Cardiac fibroblast (primary cell): ENCODE results near the gene EIF4A2.
"Not testable (repeated sequence)": the region's sequence is repeated elsewhere in the genome, so short reads cannot be mapped to it uniquely, and the experiment has no call there.

ENCODE experiments used
- DNase-seq, 2 donors: peaks; one replicate each; pipeline versions ENCODE4 v3.0.0 to v3.0.0-alpha.2; 2010; ENCODE audit warnings: low read depth in 2 of 2
- H3K4me3 ChIP-seq, 2 donors: replicated peaks in 1 of 2; 1 replicate in 1 of 2; 2 replicates in 1 of 2; pipeline ENCODE4 v1.5.1; 2011; ENCODE audit warnings: low read depth in 2 of 2, low read length in 2 of 2, mild to moderate bottlenecking in 2 of 2, moderate library complexity in 1 of 2
- TF ChIP-seq, protein P1 (sequence below): IDR thresholded peaks from one replicate; pipeline ENCODE4 v1.5.1; 2011; ENCODE audit warnings: low read depth, mild to moderate bottlenecking, low read length, inconsistent platforms

EIF4A2 gene

DNA sequence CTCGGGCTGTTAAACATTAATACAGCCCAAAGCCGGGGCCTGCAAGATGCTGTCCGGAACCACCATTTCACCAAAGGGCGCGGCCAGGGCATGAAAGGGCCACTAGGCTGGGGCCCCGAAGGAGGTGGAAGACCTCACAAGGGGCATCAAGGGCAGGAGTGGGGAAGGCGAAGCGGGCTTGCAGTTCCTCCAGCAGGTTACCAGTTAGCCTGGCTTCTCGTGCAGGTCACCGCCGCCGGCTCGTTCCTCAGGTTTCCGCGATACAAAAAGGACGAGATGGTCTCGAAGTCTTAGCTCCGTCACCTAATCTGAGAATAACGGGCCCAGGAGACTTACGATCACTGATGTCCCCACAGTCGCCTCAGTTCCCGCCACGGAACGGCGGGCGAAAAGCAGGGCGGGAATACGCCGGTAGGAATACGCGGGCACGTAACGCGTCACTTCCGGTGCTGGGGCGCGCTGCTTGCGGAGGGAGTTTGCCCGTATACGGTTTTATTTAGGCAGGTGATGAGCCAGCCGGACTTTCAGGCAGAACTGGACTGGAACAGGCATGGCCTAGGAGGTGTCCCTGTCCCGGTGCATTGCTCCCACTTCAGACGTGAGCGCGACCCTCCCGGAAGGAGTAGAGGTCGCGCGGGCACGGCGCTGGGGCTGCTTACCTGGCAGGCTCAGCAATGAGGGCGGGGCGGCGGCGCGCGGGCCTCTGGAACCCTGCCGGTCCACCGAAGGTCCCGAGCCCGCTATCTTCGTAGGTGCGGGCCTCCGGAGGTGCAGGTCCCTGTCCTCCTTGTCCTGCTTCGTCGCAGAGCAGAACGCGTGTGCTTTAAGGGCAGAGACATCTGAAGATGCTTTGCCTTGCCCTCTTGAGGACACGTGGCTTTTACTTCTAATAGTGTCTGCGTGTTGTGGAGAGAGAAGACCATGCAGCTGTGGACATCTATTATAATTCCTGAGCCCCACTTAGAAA lies 23.0 kb downstream of the EIF4A2 start, which contains the start of gene RFC4:
Gene RFC4 (minus strand): TSS at position 394 of the 967 bp plus-strand sequence. CDS start 1,769 bp downstream, outside the sequence.
- DNase-seq: peak; percentile 65 to 69
- TF ChIP-seq, protein P1, sequence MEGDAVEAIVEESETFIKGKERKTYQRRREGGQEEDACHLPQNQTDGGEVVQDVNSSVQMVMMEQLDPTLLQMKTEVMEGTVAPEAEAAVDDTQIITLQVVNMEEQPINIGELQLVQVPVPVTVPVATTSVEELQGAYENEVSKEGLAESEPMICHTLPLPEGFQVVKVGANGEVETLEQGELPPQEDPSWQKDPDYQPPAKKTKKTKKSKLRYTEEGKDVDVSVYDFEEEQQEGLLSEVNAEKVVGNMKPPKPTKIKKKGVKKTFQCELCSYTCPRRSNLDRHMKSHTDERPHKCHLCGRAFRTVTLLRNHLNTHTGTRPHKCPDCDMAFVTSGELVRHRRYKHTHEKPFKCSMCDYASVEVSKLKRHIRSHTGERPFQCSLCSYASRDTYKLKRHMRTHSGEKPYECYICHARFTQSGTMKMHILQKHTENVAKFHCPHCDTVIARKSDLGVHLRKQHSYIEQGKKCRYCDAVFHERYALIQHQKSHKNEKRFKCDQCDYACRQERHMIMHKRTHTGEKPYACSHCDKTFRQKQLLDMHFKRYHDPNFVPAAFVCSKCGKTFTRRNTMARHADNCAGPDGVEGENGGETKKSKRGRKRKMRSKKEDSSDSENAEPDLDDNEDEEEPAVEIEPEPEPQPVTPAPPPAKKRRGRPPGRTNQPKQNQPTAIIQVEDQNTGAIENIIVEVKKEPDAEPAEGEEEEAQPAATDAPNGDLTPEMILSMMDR: no peak
- H3K4me3 ChIP-seq: peak within 1 kb of the TSS; percentile 80 to 86

DNA sequence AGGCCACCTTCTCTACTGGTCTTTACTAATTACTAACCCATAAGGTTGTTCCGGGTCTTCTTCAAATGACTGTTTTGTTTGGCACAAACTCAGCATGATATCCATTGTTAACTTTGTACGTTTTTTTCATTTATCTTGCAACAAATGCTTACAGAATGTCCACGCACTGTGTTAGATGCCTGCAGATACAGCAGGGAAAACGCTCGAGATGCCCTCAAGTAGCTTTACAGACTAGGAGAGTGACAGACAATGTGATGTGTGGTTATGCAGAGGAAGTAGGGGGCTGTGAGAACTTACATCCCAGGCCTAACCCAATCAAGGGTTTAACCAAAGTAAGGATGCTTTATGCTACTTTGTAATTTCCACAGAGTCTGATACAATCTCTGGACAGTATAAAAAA lies 23.9 kb downstream of the EIF4A2 start:
- TF ChIP-seq, protein P1: no peak
- peak overlapping the region in 1 of 2 donors; percentile 80 for H3K4me3 ChIP-seq
- DNase-seq: no peak

DNA sequence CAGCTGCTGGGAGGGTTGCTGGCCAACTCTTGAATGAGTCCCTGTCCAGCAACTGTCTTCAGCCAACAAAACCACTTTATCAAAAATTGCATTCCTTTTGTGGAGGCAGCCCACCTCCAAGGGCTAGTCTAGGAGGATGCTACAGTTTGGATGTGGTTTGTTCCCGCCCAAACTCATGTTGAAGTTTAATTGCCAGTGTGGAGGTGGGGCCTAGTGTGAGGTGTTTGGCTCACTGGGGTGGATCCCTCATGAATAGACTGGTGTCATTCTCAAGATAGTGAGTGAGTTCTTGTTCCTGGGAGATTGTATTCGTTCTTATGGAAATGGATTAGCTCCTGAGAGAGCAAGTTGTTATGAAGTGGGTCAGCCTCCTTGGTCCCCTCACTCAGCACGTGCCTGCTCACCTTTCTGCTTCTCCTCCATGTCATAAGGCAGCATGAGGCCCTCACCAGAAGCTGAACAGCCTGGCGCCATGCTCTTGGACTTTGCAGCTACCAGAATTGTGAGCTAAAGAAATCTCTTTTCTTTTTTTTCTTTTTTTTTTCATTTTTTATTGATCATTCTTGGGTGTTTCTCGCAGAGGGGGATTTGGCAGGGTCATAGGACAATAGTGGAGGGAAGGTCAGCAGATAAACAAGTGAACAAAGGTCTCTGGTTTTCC lies 27.1 kb downstream of the EIF4A2 start:
- TF ChIP-seq, protein P1: no peak
- H3K4me3 ChIP-seq: no peak overlapping the region
- no peak for DNase-seq

DNA sequence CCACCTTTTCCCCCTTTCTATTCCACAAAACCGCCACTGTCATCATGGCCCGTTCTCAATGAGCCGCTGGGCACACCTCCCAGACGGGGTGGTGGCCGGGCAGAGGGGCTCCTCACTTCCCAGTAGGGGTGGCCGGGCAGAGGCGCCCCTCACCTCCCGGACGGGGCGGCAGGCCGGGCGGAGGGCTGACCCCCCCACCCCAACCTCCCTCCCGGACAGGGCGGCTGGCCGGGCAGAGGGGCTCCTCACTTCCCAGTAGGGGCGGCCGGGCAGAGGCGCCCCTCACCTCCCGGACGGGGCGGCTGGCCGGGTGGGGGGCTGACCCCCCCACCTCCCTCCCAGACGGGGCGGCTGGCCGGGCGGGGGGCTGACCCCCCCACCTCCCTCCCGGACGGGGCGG lies 27.9 kb downstream of the EIF4A2 start:
- not testable (repeated sequence) for H3K4me3 ChIP-seq, DNase-seq

DNA sequence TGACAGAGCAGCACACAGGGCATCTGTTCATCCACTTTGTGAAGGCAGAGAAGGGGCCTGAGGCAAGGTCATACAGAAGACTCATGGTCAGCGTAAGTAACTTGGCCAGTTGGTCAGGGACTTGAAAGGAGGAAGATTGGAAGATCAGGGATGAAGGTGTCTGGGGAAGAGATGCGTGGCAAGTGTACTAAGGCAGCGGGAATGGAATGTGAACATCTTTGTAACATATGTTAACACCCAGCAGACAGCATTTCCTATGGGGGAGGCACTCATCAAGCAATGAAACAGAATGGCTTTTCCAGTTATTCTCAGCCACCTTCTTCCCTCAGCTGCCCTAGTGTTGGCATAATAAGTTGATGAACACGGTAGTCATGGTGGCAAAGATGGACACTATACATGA lies 30.7 kb downstream of the EIF4A2 start:
- TF ChIP-seq, protein P1: no peak
- H3K4me3 ChIP-seq: no peak overlapping the region
- DNase-seq: no peak

DNA sequence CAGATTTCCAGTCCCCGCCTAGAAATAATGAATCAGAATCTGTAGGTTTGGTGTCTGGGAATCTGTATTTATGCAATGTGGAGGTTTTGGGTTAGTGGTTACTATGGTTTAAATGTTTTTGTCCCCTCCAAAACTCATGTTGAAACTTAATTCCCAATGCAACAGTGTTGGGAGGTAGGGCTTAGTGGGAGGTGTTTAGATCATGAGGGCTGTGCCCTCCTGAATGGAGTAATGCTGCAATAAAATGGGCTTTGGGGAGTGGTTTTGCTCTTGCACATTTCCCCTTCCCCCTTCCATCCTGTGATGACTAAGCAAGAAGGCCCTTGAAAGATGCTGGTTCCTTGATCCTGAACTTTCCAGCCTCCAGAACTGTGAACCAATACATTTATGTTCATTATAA lies 32.1 kb downstream of the EIF4A2 start:
- TF ChIP-seq, protein P1: no peak
- peak; percentile 75 to 81 for DNase-seq
- H3K4me3 ChIP-seq: no peak overlapping the region

DNA sequence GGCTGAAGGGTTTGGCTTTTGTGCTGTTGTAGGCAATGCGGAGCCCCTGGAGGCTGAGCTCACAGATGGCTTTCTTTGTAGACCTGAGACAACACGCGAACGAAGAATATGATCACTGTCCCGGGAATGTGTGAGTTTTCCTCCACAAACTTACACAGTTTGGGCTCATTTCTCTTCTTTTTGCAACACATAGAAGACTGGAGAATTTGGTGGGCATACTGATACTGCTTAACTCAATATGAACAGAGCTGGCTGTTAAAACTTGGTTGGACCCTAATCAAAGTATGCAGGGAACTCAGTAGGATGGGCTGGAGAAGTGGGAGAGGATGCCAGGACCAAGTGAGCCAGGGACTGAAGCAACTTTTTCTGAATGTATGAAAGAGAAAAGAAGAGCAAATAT lies 35.1 kb downstream of the EIF4A2 start:
- TF ChIP-seq, protein P1: no peak
- no peak for DNase-seq

More for the DNA sequence above, 35.1 kb downstream of the EIF4A2 start:
- no peak overlapping the region for H3K4me3 ChIP-seq
